IMR-90 (cell line): ENCODE results near the gene MYBPC3. TPM values are rescaled to one million over a fixed set of nuclear protein-coding genes. Genes with fewer than 3 reads are reported as not detected.

Experiments
- ATAC-seq: fragments of 200-7000 bp; cut with Tn5 transposase; 2 replicates; pipeline ENCODE4 v1.9.1; 2020; ENCODE audit warnings: low read depth, mild to moderate bottlenecking, moderate library complexity
- Bru-seq: library from RNA; stranded (reverse); fragments of 400-500 nt; gene quantifications from one replicate; lab custom pipeline; 2021; lab: Mats Ljungman, UMichigan
- BruChase-seq, 2 experiments: library from RNA; stranded (reverse); fragments of 400-500 nt; gene quantifications; one replicate each; lab custom pipeline; 2021; lab: Mats Ljungman, UMichigan
- BruUV-seq: library from RNA; stranded (reverse); fragments of 400-500 nt; replicated peaks from 2 replicates; lab custom pipeline; 2021; lab: Mats Ljungman, UMichigan
- CTCF ChIA-PET: fragments of 300-600 bp; formaldehyde crosslinking; extraction: SDS; loops from one replicate; lab custom pipeline; 2021; ENCODE audit warnings: antibody characterized with exemption; lab: Yijun Ruan, JAX
- POLR2A ChIA-PET: fragments of 300-600 bp; sonication (Branson Sonifier 250); formaldehyde crosslinking; loops from one replicate; lab custom pipeline; 2022; ENCODE audit warnings: antibody characterized with exemption; ENCODE audit not compliant: unreplicated experiment; lab: Charles Lee
- DNase-seq: peaks from one replicate; pipeline ENCODE4 v3.0.0; 2013
- H2AFZ ChIP-seq: replicated peaks from 2 replicates; pipeline ENCODE3; 2013; ENCODE audit warnings: low read length, mild to moderate bottlenecking; ENCODE audit not compliant: poor library complexity
- H2AK5ac ChIP-seq: 2 replicates; pipeline ENCODE4 v1.6.1; 2013; ENCODE audit warnings: low read depth, low read length, inconsistent platforms
- H2AK9ac ChIP-seq: replicated peaks from 2 replicates; pipeline ENCODE3; 2013; ENCODE audit warnings: mild to moderate bottlenecking, low read depth, low read length, moderate library complexity; ENCODE audit not compliant: poor library complexity
- H2BK120ac ChIP-seq: 2 replicates; pipeline ENCODE4 v1.6.1; 2013; ENCODE audit warnings: low read depth, low read length, inconsistent platforms
- H2BK15ac ChIP-seq: 3 replicates; pipeline ENCODE4 v1.6.1; 2013; ENCODE audit warnings: low read depth, low read length, inconsistent platforms
- H2BK20ac ChIP-seq: 2 replicates; pipeline ENCODE4 v1.6.1; 2013; ENCODE audit warnings: low read depth, mild to moderate bottlenecking, inconsistent platforms, low read length, moderate library complexity
- H2BK5ac ChIP-seq: 2 replicates; pipeline ENCODE4 v1.6.1; 2013; ENCODE audit warnings: mild to moderate bottlenecking, low read depth, low read length, inconsistent platforms; ENCODE audit not compliant: poor library complexity, severe bottlenecking
- H3K14ac ChIP-seq: replicated peaks from 2 replicates; pipeline ENCODE4 v1.6.1; 2013; ENCODE audit warnings: low read depth, low read length, inconsistent platforms
- H3K18ac ChIP-seq: 2 replicates; pipeline ENCODE4 v1.6.1; 2013; ENCODE audit warnings: low read depth, low read length, control low read depth
- H3K23ac ChIP-seq: 2 replicates; pipeline ENCODE4 v1.6.1; 2013; ENCODE audit warnings: low read depth, low read length, inconsistent platforms
- H3K27ac ChIP-seq: 2 replicates; pipeline ENCODE4 v1.5.1; 2013; ENCODE audit warnings: mild to moderate bottlenecking, control low read depth, low read length; ENCODE audit not compliant: insufficient read depth
- H3K27me3 ChIP-seq: 2 replicates; pipeline ENCODE4 v1.6.1; 2013; ENCODE audit warnings: low read length; ENCODE audit not compliant: control insufficient read depth, insufficient read depth
- H3K36me3 ChIP-seq: 2 replicates; pipeline ENCODE4 v1.6.1; 2013; ENCODE audit warnings: low read length, mixed read lengths; ENCODE audit not compliant: control insufficient read depth, insufficient read depth
- H3K4ac ChIP-seq: 2 replicates; pipeline ENCODE4 v1.6.1; 2013; ENCODE audit warnings: low read depth, low read length, inconsistent platforms
- H3K4me1 ChIP-seq: 2 replicates; pipeline ENCODE4 v1.6.1; 2013; ENCODE audit warnings: low read length, mixed read lengths; ENCODE audit not compliant: control insufficient read depth, insufficient read depth
- H3K4me2 ChIP-seq: 2 replicates; pipeline ENCODE4 v1.6.1; 2013; ENCODE audit warnings: low read depth, mild to moderate bottlenecking, control low read depth, low read length, moderate library complexity
- H3K4me3 ChIP-seq: 2 replicates; pipeline ENCODE4 v1.5.1; 2013; ENCODE audit warnings: low read depth, mild to moderate bottlenecking, control low read depth, low read length, moderate library complexity; ENCODE audit not compliant: insufficient read depth
- H3K56ac ChIP-seq: 2 replicates; pipeline ENCODE4 v1.6.1; 2013; ENCODE audit warnings: low read length, inconsistent platforms; ENCODE audit not compliant: insufficient read depth; ENCODE audit errors: extremely low read depth
- H3K79me1 ChIP-seq, 2 experiments: 2 replicates each; pipeline ENCODE4 v1.6.1; 2013; ENCODE audit warnings: low read length in 2 of 2, inconsistent platforms in 1 of 2, low read depth in 1 of 2
- H3K9ac ChIP-seq: 2 replicates; pipeline ENCODE4 v1.6.1; 2013; ENCODE audit warnings: low read depth, low read length, control low read depth
- H3K9me1 ChIP-seq: 2 replicates; pipeline ENCODE4 v1.6.1; 2013; ENCODE audit warnings: low read length, inconsistent platforms; ENCODE audit not compliant: insufficient read depth
- H3K9me3 ChIP-seq: 2 replicates; pipeline ENCODE4 v1.6.1; 2013; ENCODE audit warnings: low read length; ENCODE audit not compliant: control insufficient read depth, insufficient read depth
- H4K20me1 ChIP-seq: 2 replicates; pipeline ENCODE4 v1.6.1; 2013; ENCODE audit warnings: low read length, inconsistent platforms; ENCODE audit not compliant: insufficient read depth
- H4K5ac ChIP-seq: 2 replicates; pipeline ENCODE4 v1.6.1; 2013; ENCODE audit warnings: mild to moderate bottlenecking, low read depth, low read length, control low read depth
- H4K8ac ChIP-seq, 2 experiments: 2 replicates each; pipeline ENCODE4 v1.6.1; 2013; ENCODE audit warnings: low read depth in 2 of 2, low read length in 2 of 2, control low read depth in 1 of 2, inconsistent platforms in 1 of 2
- H4K91ac ChIP-seq: 2 replicates; pipeline ENCODE4 v1.6.1; 2013; ENCODE audit warnings: low read depth, low read length, inconsistent platforms; ENCODE audit not compliant: insufficient read depth
- FOS ChIP-seq: fragments of 150-350 bp; IDR thresholded peaks from 2 replicates; pipeline ENCODE4 v1.6.1; 2016; ENCODE audit warnings: low read depth, low read length
- MAFK ChIP-seq: IDR thresholded peaks from 2 replicates; pipeline ENCODE4 v1.6.1; 2012; ENCODE audit warnings: low read depth, low read length, improper control_type of control experiment
- POLR2A ChIP-seq: IDR thresholded peaks from 2 replicates; pipeline ENCODE4 v1.6.1; 2012; ENCODE audit warnings: mild to moderate bottlenecking, low read depth, low read length
- RCOR1 ChIP-seq: IDR thresholded peaks from 2 replicates; pipeline ENCODE4 v1.6.1; 2012; ENCODE audit warnings: mild to moderate bottlenecking, low read length, improper control_type of control experiment; ENCODE audit not compliant: insufficient replicate concordance
- WGBS, 2 experiments: methylation state at CpG; one replicate each; pipeline versions ENCODE4 v1.1.5 to v1.1.7; 2013; ENCODE audit warnings: missing lambda C conversion rate in 2 of 2; ENCODE audit not compliant: insufficient read length in 1 of 2; ENCODE audit errors: extremely low coverage in 2 of 2; 5-methylcytosine and 5-hydroxymethylcytosine counted together
- dilution Hi-C: fragments of 300-500 bp; cut with HindIII; formaldehyde crosslinking; loops from one replicate; pipeline ENCODE4 v1.14.3; 2018; ENCODE audit warnings: low sequenced_read_pairs; ENCODE audit not compliant: unreplicated experiment
- in situ Hi-C: fragments of 300-500 bp; cut with MboI; formaldehyde crosslinking; loops from 3 replicates; pipeline ENCODE4 v1.14.3; 2019; ENCODE audit warnings: low sequenced_read_pairs, inconsistent platforms, mixed read lengths
- intact Hi-C: fragments of 100-400 bp; cut with micrococcal nuclease; formaldehyde crosslinking; loops from 2 replicates; pipeline ENCODE4 v1.10.0; 2022
- long read RNA-seq: library from polyadenylated mRNA; unstranded; transcript quantifications from one replicate; pipeline ENCODE4 v2.0.0, GENCODE V29; 2021; ENCODE audit not compliant: unreplicated experiment
- polyA plus RNA-seq, 3 experiments: library from polyadenylated mRNA; depleted of rRNA; stranded (reverse); fragments of >200 nt; gene quantifications; 2 replicates each; pipeline ENCODE4 v1.2.3, GENCODE V29; 2012; ENCODE audit warnings: low replicate concordance in 1 of 3
- total RNA-seq: library from RNA; depleted of rRNA; stranded (reverse); fragments of >200 nt; gene quantifications from 2 replicates; pipeline ENCODE4 v1.2.3, GENCODE V29; 2012; rRNA removed
- TF ChIP-seq, protein P1 (sequence below): conservative IDR thresholded peaks from 2 replicates; pipeline ENCODE4 v1.5.1; 2012; ENCODE audit warnings: mild to moderate bottlenecking, low read depth, low read length, improper control_type of control experiment
- TF ChIP-seq, protein P2 (sequence below): fragments of 150-350 bp; IDR thresholded peaks from 2 replicates; pipeline ENCODE4 v1.6.1; 2016; ENCODE audit warnings: low read depth, mild to moderate bottlenecking, low read length, moderate library complexity, borderline replicate concordance

MYBPC3 gene
- total RNA-seq (not detected in 2 replicates), polyA plus RNA-seq (2012; rRNA removed) (not detected in 2 replicates), Bru-seq, nascent RNA (not detected), BruChase-seq, experiment 1, labeled RNA remaining after a 6-hour chase (not detected), BruChase-seq, experiment 2, labeled RNA remaining after a 2-hour chase (not detected)
- not detected in 2 replicates for polyA plus RNA-seq (2012; cell fraction: cytosol; rRNA removed)
- not detected in 2 replicates for polyA plus RNA-seq (2012; cell fraction: nucleus; rRNA removed; ENCODE audit: low replicate concordance)
- long read RNA-seq = 0 reads

DNA sequence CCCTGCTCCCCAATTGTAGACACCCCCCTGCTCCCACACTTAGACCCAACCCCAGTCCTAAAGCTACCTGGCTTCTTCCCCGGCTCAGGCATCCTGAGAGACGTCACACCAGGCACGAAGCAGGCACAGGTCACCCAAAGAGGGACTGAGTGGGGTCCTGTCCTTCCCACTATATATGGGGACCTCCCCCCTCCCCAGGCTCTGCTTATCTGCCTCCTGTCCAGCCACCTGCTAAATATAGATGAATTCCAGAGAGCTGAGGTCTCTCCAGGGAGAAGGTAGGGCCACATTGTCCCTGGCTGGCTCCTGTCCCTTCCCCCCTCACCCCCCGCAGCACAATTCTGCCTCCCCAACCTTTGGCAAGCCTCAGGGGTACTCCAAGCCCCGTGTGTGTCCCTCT, at the start of gene MYBPC3:
Gene MYBPC3, minus strand, starts transcription at position 147 of the 400 bp plus-strand sequence. Its CDS starts 55 bp downstream, at position 92.
- H2BK120ac ChIP-seq = no peak within 1 kb of the TSS
- H3K14ac ChIP-seq = no peak within 1 kb of the TSS
- no peak within 1 kb of the TSS for H3K9ac ChIP-seq
- ChIA-PET CTCF (no interaction called here), POLR2A (no interaction called here)
- peaks cover 11% of the 10 kb centered on the region for H3K9me1 ChIP-seq
- peaks cover 5% of the 10 kb centered on the region; the same call in 1 of the 2 replicates for H3K27me3 ChIP-seq
- no peak within 1 kb of the TSS for H2AK9ac ChIP-seq
- no peak within 1 kb of the TSS for H2AFZ ChIP-seq
- no peak within 1 kb of the TSS for H3K23ac ChIP-seq
- H2BK15ac ChIP-seq = no peak within 1 kb of the TSS
- no peak within 1 kb of the TSS for H3K4me2 ChIP-seq
- dilution Hi-C loops = no loop called here
- H4K5ac ChIP-seq = no peak within 1 kb of the TSS
- no peak within 1 kb of the TSS for H2AK5ac ChIP-seq
- no peaks in the 10 kb centered on the region for H3K36me3 ChIP-seq
- no TSS peak for BruUV-seq
- TF ChIP-seq, protein P1, sequence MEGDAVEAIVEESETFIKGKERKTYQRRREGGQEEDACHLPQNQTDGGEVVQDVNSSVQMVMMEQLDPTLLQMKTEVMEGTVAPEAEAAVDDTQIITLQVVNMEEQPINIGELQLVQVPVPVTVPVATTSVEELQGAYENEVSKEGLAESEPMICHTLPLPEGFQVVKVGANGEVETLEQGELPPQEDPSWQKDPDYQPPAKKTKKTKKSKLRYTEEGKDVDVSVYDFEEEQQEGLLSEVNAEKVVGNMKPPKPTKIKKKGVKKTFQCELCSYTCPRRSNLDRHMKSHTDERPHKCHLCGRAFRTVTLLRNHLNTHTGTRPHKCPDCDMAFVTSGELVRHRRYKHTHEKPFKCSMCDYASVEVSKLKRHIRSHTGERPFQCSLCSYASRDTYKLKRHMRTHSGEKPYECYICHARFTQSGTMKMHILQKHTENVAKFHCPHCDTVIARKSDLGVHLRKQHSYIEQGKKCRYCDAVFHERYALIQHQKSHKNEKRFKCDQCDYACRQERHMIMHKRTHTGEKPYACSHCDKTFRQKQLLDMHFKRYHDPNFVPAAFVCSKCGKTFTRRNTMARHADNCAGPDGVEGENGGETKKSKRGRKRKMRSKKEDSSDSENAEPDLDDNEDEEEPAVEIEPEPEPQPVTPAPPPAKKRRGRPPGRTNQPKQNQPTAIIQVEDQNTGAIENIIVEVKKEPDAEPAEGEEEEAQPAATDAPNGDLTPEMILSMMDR = no peak
- TF ChIP-seq MAFK = no peak
- no peak for TF ChIP-seq FOS
- TF ChIP-seq POLR2A = no peak
- no peak for TF ChIP-seq RCOR1
- TF ChIP-seq, protein P2, sequence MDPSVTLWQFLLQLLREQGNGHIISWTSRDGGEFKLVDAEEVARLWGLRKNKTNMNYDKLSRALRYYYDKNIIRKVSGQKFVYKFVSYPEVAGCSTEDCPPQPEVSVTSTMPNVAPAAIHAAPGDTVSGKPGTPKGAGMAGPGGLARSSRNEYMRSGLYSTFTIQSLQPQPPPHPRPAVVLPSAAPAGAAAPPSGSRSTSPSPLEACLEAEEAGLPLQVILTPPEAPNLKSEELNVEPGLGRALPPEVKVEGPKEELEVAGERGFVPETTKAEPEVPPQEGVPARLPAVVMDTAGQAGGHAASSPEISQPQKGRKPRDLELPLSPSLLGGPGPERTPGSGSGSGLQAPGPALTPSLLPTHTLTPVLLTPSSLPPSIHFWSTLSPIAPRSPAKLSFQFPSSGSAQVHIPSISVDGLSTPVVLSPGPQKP = no peak
- intact Hi-C loops = no loop called here
- H3K56ac ChIP-seq = no peak within 1 kb of the TSS
- no peak within 1 kb of the TSS for H4K91ac ChIP-seq
- H3K18ac ChIP-seq = no peak within 1 kb of the TSS
- H3K4ac ChIP-seq = no peak within 1 kb of the TSS
- H3K27ac ChIP-seq = no peak within 1 kb of the TSS
- no peak within 1 kb of the TSS for H2BK20ac ChIP-seq
- no peak within 1 kb of the TSS for H2BK5ac ChIP-seq
- H3K4me3 ChIP-seq = no peak within 1 kb of the TSS
- 83% methylated on average over 1 of the region's 5 CpGs; no CpG with 5 or more reads in 1 of the 2 experiments for WGBS, 2 experiments
- no peaks in the 10 kb centered on the region; the same call in 1 of the 2 replicates for H4K20me1 ChIP-seq
- H3K4me1 ChIP-seq = no peaks in the 10 kb centered on the region
- H4K8ac ChIP-seq = no peak within 1 kb of the TSS
- no peak for DNase-seq
- no peak for ATAC-seq
- no peaks in the 10 kb centered on the region for H3K9me3 ChIP-seq
- in situ Hi-C loops = loop anchor here (25.0 kb wide), 1 partner anchor 465 kb away; no protein-coding TSS in a partner anchor
- H3K79me1 ChIP-seq = peaks cover 0 to 2% of the 10 kb centered on the region in 2 experiments; a peak in 1 of 4 replicates
